Measurements from ENCODE around the gene TRAM2.

The TRAM2 gene

GRCh38 chr6:52566201-52566600 lies 10.7 kb downstream of the TRAM2 start:
- no peak for DNase-seq

GRCh38 chr6:52564856-52565255 lies 12.0 kb downstream of the TRAM2 start:
- DNase-seq = no peak

- no peak for DNase-seq
Observed at GRCh38 chr6:52562911-52563310, 13.9 kb downstream of the TRAM2 start.

GRCh38 chr6:52560462-52560861 lies 16.4 kb downstream of the TRAM2 start:
- no peak for DNase-seq

GRCh38 chr6:52558266-52559000 lies 18.4 kb downstream of the TRAM2 start:
- DNase-seq = no peak

GRCh38 chr6:52557389-52558265 lies 19.2 kb downstream of the TRAM2 start:
- DNase-seq = no peak

GRCh38 chr6:52555518-52556233 lies 21.2 kb downstream of the TRAM2 start:
- DNase-seq = no peak

GRCh38 chr6:52554684-52555280 lies 22.1 kb downstream of the TRAM2 start:
- DNase-seq = no peak

GRCh38 chr6:52553719-52554118 lies 23.1 kb downstream of the TRAM2 start:
- no peak for DNase-seq

GRCh38 chr6:52553158-52553557 lies 23.7 kb downstream of the TRAM2 start:
- no peak for DNase-seq

GRCh38 chr6:52552278-52552643 lies 24.6 kb downstream of the TRAM2 start:
- DNase-seq = no peak

GRCh38 chr6:52551483-52552277 lies 25.2 kb downstream of the TRAM2 start:
- no peak for DNase-seq

- no peak for DNase-seq
Observed at GRCh38 chr6:52550870-52551269, 26.0 kb downstream of the TRAM2 start.

GRCh38 chr6:52550014-52550575 lies 26.8 kb downstream of the TRAM2 start:
- no peak for DNase-seq

GRCh38 chr6:52549428-52549827 lies 27.4 kb downstream of the TRAM2 start:
- DNase-seq = no peak

GRCh38 chr6:52548999-52549398 lies 27.9 kb downstream of the TRAM2 start:
- DNase-seq = no peak

- no peak for DNase-seq
Observed at GRCh38 chr6:52548353-52548713, 28.5 kb downstream of the TRAM2 start.

- no peak for DNase-seq
Observed at GRCh38 chr6:52547647-52548352, 29.1 kb downstream of the TRAM2 start.

- DNase-seq = no peak
Observed at GRCh38 chr6:52546678-52547077, 30.2 kb downstream of the TRAM2 start.

- no peak for DNase-seq
Observed at GRCh38 chr6:52546192-52546591, 30.7 kb downstream of the TRAM2 start.

- no peak for DNase-seq
Observed at GRCh38 chr6:52545406-52546119, 31.3 kb downstream of the TRAM2 start.

Measured in activated CD4-positive, CD25-positive, alpha-beta regulatory T cell treated with anti-CD3 and anti-CD28 coated beads, Interleukin-2, amount 50 U/mL, for 72 hours (primary cell).